GM18508 (cell line): ENCODE data around the gene CDKL4.
"Not testable (repeated sequence)": the region's sequence is repeated elsewhere in the genome, so short reads cannot be mapped to it uniquely, and the experiment has no call there.

Experiments used
- ATAC-seq: cut with Tn5 transposase; IDR thresholded peaks from one replicate; pipeline ENCODE4 v1.9.1; 2021; ENCODE audit warnings: moderate number of reproducible peaks; ENCODE audit not compliant: insufficient read depth, unreplicated experiment

Gene CDKL4

DNA sequence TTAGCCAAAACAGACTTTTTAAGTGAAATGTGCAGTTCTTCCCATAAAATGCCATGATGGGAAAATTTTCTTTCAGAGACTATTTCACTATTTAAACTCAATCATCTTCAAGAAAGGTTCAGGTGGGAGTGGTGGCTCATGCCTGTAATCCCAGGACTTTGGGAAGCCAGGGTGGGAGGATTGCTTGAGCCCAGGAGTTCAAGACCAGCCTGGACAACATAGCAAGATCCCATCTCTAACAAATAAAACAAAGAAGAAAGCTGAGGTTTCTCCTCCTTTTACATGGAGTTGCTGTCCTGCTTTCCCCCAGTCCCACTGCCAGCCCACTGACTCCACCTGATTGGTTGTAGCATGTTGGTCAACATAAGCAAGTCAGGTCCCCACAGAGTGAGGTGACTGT is 97.1 kb downstream of the CDKL4 start:
- no peak for ATAC-seq

GRCh38 chr2:39145906-39146421 is 97.8 kb downstream of the CDKL4 start:
- ATAC-seq: no peak

GRCh38 chr2:39144416-39144815 is 99.4 kb downstream of the CDKL4 start:
- no peak for ATAC-seq

GRCh38 chr2:39142904-39143605 is 100.7 kb downstream of the CDKL4 start:
- no peak for ATAC-seq

GRCh38 chr2:39141334-39142271 is 102.2 kb downstream of the CDKL4 start:
- no peak for ATAC-seq

DNA sequence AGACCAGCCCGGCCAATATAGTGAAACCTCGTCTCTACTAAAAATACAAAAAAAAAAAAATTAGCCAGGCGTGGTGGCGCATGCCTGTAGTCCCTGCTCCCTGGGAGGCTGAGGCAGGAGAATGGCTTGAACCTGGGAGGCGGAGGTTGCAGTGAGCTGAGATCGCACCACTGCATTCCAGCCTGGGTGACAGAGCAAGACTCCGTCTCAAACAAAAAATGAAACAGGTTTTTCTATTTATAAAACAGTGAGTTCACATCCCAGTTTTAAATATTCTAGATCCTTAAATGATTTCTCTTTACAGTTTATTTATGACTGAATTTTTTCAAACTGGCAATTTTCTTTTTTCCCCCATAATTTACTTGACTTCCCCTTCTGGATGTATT is 102.8 kb downstream of the CDKL4 start:
- ATAC-seq: not testable (repeated sequence)

DNA sequence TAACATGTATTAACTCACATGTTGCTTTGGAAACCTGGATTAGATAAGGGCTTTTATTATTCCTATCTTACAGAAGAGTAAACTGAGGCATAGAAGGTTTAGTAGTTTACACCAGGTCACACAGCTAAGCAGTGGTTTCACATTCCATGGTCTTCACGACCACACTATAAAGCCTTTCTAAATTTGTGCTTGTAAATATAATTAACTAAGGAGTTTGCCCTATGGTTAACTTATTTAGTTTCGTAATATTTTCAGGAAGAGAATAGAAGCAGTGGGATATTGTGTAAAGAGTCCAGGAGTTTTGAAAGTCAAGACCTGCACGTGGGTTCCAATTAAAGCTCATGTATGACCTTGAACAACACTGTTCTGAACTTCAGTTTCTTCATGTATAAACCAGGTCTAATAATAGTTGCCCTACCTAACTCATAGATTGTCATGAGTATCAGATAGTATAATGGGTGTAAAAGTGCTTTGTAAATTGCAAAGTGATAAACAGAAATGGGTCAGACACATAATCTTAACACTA is 103.4 kb downstream of the CDKL4 start:
- ATAC-seq: no peak

DNA sequence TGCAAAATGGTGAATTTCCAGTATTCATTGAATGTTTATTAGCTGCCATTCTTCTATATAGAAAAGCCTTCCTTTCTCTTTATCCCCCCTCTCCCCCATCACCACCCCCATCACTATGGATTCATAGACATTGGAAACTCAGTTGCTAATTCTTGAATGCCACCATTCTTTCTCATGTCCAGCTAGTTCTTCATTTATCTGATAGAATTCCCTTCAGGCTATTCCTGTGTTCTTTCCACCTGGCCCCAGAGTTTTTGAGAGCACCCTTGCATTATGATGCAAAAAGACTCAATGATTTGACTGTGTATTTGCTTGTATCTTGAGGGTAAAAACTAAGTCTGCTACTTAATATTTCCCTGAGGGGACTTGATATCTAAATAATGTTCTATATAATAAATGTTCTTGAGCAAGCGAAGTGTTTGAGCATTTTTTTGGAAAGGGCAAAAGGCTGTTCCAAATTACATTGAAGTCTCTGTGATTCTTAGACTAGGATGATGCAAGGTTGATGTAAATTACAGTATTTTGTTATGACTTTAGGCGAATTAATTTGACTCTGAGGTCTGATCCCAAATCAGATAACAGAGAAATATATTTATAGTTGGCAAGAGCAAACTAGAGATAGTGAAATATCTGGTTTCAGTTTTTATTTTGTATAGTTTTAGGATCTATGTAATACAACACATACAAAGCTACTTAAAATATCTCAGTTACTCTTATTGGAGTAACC is 104.1 kb downstream of the CDKL4 start:
- ATAC-seq: no peak

GRCh38 chr2:39138837-39139211 is 104.9 kb downstream of the CDKL4 start:
- no peak for ATAC-seq

DNA sequence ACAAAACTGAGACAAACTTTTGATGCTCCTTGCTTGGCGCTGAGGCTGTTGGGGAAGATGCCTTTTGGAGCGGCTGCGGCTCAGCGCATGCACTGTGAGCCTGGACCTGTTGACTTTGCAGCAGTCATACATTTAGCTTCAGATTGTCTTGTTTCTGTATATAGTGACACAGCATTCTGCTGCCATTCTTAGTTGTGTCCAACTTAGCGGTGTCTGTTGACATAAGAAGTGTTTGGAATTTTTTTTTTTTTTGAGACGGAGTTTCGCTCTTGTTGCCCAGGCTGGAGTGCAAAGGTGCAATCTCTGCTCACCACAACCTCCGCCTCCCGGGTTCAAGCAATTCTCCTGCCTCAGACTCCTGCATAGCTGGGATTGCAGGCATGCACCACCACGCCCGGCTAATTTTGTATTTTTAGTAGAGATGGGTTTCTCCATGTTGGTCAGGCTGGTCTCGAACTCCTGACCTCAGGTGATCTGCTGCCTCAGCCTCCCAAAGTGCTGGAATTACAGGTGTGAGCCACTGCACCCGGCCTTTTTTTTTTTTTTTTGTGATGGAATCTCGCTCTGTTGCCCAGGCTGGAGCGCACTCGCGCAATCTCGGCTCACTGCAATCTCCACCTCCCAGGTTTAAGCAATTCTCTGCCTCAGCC is 105.5 kb downstream of the CDKL4 start:
- ATAC-seq: not testable (repeated sequence)

DNA sequence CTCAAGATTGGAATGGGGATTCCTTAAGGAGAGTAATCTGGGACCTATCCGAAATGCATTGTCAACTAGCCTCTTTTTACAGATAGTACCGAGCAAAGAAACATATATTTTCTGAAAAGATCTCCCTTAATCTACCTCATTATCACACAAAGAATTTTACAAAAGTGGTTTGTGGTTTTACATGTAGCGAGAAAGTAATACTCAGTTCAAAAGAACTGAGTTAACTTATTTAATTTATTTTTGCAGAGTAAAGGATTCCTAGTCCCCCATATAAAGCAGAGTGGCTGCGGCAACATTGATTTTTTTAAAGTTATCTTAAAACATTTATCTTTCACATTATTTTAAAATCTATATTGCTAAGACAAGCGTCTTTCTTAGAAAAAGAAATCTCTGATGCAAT is 107.0 kb downstream of the CDKL4 start:
- ATAC-seq: no peak

DNA sequence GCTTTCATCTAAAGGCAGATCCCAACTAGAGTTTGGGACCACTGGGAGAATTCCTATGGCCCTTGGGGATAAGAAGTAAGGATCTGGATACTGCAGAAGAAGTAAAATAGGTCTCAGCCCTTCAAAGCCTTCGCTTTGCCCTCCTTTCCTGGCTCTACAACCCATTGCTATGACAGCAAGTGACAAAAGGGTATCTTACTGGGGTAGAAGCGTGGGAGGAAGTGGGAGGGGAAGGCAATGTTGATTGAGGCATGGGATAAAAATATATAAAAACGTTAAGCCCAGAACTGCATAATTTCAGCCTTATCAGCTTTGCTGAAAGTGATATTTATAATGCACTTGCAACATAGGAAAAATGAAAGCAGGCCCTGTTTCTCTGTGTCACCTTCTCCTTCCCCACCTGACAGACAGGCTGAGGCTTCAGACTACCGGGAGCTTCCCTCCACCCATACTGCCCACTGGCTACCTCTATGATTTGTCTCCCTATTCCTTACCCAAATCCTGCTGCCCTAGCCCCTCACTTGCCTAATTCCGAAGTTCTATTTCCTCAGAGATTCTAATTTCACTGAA is 108.0 kb downstream of the CDKL4 start:
- ATAC-seq: no peak

DNA sequence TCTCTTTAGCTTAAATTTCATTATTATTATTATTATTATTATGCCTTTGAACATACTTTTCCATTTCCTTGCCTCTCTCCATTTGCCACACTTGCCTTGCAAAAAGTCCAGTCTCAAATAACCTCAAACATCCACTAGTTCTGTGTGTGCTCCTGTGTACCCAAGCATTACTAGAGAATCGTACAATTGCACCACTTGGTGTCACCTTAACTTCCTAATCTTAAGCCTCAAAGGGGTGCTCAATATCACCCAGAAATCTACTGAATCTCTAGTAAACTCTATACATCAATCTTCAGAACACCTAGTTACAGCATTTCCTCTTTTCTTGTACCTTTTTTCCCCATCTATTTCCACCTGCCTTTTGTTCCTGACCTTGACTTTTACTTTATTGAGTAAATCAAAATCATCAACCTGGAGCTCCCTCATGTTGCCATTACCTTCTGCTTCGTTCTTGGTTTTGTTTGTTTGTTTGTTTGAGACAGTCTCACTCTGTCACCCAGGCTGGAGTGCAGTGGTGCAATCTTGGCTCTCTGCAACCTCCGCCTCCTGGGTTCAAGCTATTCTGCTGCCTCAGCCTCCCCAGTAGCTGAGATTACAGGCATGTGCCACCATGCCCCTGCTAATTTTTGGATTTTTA is 110.4 kb downstream of the CDKL4 start:
- ATAC-seq: no peak

GRCh38 chr2:39128919-39129391 is 114.8 kb downstream of the CDKL4 start:
- peak; percentile 29 for ATAC-seq

- peak; percentile 58 for ATAC-seq
Measured at GRCh38 chr2:39127973-39128372, 115.8 kb downstream of the CDKL4 start.
